OCI-LY7 (cell line): ENCODE measurements around the gene FMN1.

Experiments used
- CTCF ChIP-seq: fragments of 200-600 bp; sonication (generic); conservative IDR thresholded peaks from 2 replicates; pipeline ENCODE4 v1.5.1; 2014; ENCODE audit warnings: mild to moderate bottlenecking, antibody characterized with exemption, low read length, moderate library complexity, mixed read lengths
- EZH2phosphoT487 ChIP-seq: fragments of 200-600 bp; sonication (generic); IDR thresholded peaks from 2 replicates; pipeline ENCODE4 v1.6.1; 2018; ENCODE audit warnings: low read depth, borderline replicate concordance, mild to moderate bottlenecking, mixed run types, antibody characterized with exemption, low read length, moderate library complexity, mixed read lengths

- TF ChIP-seq CTCF (no peak), EZH2phosphoT487 (no peak)
Measured at GRCh38 chr15:33045066-33045810, 149.3 kb downstream of the FMN1 start.
